NOMO-1 treated with DMSO at 0.1 percent for 48 hours (cell line): Measurements from ENCODE around the gene GRIA3.
"Not testable (repeated sequence)": the region's sequence is repeated elsewhere in the genome, so short reads cannot be mapped to it uniquely, and the experiment has no call there.

Source experiments
- DNase-seq: peaks from one replicate; lab custom pipeline; 2025; ENCODE audit not compliant: unreplicated experiment; lab: John Stamatoyannopoulos, UW

The GRIA3 gene

GRCh38 chrX:123271902-123272301, 87.8 kb downstream of the GRIA3 start:
- no peak for DNase-seq

- no peak for DNase-seq
These were observed 88.6 kb downstream of the GRIA3 start for GRCh38 chrX:123272630-123273029.

DNA sequence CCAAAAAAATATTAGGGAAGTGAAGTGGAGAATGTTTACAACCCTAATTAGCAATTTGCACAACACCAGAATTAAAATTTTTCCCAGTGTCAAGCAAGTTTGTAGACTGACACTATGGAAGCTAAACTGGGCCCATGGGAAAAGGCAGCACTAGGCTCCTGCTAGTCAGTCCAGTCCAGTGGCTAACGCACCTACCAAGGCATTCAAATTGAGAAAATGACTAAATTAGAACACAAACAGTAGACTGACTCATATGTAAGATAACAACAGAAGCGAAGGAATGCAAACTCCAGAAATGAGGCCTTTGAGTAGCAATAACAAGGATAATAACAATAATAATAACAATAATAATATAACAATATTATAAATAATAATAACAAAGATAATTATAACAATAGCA, 90.7 kb downstream of the GRIA3 start:
- DNase-seq: no peak

- no peak for DNase-seq
These were observed 93.3 kb downstream of the GRIA3 start for GRCh38 chrX:123277347-123277746.

GRCh38 chrX:123277821-123278220, 93.7 kb downstream of the GRIA3 start:
- DNase-seq: no peak

DNA sequence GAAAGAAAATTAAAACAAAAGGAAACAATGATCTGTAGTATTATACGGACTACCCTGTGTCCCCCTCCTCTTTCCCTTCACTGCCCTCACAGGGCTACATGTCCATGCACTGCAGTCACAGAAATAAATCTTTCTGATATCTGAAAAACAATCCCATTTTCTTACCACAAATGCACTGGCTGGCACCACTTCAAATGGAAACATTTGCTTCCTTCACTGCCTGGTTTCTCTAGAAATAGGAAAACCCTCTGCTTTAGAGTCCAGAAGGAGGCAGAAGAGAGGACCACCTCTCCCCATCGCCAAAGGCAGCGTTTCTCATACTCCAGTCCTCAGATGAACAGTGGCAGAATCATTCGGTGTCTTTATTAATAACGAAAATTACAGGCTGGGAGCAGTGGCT, 98.2 kb downstream of the GRIA3 start:
- DNase-seq: no peak

DNA sequence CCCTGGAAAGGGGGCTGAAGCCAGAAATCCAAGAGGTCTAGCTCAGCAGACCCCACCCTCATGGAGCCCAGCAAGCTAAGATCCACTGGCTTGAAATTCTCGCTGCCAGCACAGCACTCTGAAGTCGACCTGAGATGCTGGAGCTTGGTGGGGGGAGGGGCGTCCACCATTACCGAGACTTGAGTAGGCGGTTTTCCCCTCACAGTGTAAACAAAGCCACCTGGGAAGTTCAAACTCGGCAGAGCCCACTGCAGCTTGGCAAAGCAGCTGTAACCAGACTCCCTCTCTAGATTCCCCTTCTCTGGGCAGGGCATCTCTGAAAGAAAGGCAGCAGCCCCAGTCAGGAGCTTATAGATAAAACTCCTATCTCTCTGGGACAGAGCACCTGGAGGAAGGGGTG, 99.3 kb downstream of the GRIA3 start:
- not testable (repeated sequence) for DNase-seq

GRCh38 chrX:123291623-123292022, 107.5 kb downstream of the GRIA3 start:
- DNase-seq: no peak

GRCh38 chrX:123298026-123298425, 113.9 kb downstream of the GRIA3 start:
- DNase-seq: no peak

DNA sequence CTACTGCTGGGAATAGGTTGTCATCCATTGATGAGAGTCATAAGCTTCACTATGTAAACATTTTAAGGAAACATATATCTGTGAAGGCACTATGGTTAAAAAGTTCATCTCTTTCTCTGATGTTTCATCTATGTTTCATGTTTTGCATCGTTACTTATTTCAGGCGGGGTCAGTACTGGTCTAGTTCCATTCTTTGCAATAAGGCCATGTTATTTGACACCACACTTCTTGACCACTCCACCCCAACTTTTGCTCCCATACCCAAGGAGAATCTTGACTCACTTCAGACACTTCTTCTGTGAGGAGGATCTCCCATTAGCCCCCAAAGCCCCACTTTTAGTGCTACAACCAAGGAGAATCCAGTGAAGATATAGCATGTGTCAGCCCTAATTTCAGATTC, 119.4 kb downstream of the GRIA3 start:
- no peak for DNase-seq

- no peak for DNase-seq
These were observed 124.6 kb downstream of the GRIA3 start for GRCh38 chrX:123308658-123309057.

DNA sequence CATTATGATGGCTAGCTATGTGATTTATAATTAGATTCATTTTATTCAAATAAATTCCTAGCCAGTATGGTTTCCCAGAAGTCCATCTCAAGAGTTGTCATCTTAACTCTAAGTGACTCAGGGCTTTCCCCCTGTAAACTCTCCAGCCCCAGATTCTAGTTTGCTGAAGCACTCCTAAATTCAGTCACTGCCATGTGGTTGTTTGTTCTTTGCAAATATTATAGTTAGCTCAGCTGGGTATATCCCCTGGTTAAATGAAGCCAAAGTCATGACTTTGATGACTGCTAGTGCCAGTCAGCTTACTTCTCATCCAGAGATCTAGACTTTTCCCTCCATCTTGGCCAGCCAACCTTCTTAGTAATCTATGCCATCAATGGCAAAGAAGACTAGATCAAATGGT, 126.0 kb downstream of the GRIA3 start:
- no peak for DNase-seq

DNA sequence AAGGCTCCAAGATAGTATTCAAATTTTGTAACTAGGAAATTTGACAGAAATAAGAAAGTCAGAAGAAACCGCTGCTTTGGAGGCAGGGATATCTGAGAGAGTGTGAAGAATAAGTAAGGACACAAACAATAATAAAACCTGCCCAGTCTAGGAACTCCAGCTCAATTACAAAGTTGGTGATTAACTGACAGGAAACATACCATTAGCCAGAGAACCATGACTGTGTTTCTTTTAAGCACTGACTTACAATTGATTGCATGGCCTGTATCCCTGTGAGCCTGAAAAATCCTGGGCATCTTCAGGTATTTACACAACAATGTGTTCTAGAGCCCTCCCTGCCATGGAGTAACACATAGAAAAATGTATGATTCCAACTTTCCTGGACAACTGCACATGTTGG, 127.4 kb downstream of the GRIA3 start:
- DNase-seq: no peak

GRCh38 chrX:123313486-123313885, 129.4 kb downstream of the GRIA3 start:
- no peak for DNase-seq

DNA sequence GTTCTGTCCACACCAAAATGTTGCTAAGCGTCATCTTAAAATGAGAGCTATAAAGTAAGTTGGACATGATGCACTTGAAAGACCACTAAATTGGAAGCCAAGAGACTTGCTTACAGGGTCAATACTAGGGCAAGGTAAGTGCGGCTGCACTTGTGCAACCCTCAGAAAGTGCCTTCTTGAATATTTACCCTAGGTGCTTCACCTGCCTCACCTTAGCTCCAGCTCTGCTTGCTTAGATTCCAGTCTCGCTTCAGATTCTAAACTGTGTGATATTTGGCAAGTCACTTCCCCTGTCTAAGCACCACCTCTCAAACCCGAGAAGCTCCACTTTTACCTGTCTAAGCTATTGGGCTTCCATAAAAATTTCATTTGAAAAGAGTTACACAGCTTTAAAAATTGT, 136.5 kb downstream of the GRIA3 start:
- no peak for DNase-seq

GRCh38 chrX:123322536-123322935, 138.5 kb downstream of the GRIA3 start:
- no peak for DNase-seq

GRCh38 chrX:123324625-123325024, 140.5 kb downstream of the GRIA3 start:
- no peak for DNase-seq

DNA sequence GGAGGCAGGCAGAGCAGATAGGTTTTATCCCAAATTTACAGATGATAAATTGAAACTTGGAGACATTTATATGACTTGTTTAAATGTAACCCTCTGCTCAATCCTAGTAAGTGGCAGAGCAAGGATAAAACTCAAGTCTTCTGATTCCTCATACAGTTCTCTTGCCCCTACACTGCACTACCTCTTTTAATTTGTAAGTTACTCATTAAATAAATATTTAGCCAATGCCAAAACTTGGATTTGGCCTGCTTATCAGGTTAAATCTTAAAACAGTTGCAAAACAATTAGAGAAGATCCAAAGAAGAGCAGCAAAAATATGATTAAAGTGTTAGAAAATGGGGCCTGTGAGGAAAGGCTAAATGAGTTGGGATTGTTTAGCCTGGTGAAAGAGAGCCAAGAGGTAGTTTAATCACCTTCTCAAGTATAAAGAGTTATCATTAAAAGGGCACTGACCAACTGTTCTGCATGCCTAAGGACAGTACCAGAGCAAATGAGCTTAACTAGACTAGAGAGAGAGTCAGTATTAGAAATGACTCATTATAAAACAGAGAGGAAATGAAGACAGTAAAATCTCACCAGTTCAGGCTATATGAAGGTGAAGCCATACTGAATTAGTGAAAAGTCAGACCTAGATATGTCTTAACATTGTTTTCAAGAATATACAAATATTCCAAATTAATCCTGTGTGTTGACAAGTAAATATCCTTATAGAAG, 146.3 kb downstream of the GRIA3 start:
- DNase-seq: no peak

GRCh38 chrX:123331349-123331748, 147.3 kb downstream of the GRIA3 start:
- DNase-seq: no peak

DNA sequence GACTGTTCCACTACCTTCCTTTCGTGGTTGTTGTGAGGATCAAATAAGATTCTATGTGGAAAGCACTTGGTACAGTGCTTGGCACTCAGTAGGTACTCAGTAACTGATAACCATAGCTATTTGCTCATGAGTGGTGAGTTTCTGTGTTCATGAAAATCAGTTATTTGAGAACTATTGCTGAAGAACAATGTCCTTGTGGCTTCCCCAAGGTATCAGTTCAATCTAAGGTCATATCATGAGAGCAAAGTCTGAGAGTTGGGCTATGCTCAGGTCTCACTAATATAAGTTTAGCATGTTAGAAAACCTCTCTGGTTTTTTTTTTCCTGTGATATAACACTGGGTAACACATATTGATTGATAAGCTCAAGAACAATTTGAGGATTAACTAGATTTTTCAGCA, 147.8 kb downstream of the GRIA3 start:
- no peak for DNase-seq

GRCh38 chrX:123336666-123337065, 152.6 kb downstream of the GRIA3 start:
- no peak for DNase-seq

DNA sequence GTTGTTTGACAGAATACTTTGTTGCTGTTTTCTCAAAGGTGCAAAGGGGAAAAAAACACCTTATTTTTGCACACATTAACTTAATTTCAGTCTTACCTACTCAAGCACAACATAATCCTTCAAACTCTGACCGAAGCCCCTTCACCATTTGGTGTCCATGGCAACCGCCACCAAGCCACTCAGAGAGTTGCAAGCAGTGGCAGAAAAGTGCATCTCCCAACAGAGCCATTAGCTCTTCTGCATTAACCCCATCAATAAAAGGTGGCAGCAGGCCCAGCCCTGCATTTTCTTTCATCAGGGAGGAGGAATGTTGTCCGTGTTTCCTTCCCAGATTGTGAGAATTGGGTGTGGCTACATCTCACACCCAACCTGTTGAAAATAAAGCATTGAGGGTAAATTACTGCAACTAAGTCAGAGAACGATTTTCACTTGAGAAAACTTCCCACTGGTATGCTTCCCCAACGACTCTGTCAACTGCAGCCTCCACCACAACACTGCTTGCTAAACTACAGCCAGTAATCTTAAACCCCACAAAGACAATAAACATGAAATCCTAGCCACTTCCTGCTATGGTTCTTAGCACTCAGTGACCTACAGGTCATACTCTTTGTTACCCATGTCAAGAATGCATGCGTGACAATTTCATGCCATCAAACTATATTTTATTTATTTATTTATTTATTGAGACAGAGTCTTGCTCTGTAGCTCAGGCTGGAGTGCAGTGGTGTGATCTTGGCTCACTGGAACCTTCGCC, 154.0 kb downstream of the GRIA3 start:
- DNase-seq: no peak
